Mesangial cell (primary cell): ENCODE results near the gene SPEM2. TPM values are rescaled to one million over a fixed set of nuclear protein-coding genes. Genes with fewer than 3 reads are reported as not detected.

Experiments used
- total RNA-seq: library from RNA; depleted of rRNA; stranded (reverse); fragments of >200 nt; gene quantifications from 2 replicates; pipeline ENCODE4 v1.2.3, GENCODE V29; 2015

SPEM2 gene
- total RNA-seq: not detected in 2 replicates

DNA sequence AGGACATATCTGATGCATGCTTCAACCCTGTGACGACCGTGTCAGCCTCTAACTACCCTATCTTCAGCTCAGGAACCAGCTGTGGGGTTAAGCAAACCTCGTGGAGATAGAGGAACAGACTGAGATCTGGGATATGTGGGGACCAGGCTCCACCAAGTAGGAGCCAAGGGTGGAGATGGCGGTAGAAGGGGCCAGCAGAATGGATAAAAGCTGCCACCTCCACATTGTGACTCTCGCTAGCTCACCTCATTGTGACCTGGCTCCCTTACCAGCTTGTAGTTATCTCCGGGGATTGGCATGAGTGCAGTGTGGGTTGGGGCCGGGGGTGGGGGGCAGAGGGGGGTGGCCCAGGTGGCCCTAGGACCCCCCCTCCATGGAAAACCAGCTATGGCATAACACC lies at the start of gene SPEM2:
TSS of gene SPEM2 (plus strand) at position 301 of the 400 bp plus-strand sequence. CDS start at position 374, 73 bp downstream.

GRCh38 chr17:7380855-7381683 lies 44.3 kb upstream of the SPEM2 start, which contains the start of gene TNK1:
TNK1 (plus strand) TSS chr17:7381089; CDS start chr17:7382927, 1,838 bp downstream.

GRCh38 chr17:7394452-7395191 lies 30.8 kb upstream of the SPEM2 start, which contains the start of gene PLSCR3:
PLSCR3 (minus strand) TSS chr17:7394525; CDS start chr17:7394110, 415 bp downstream.

GRCh38 chr17:7403977-7404736 lies 21.3 kb upstream of the SPEM2 start, which contains the start of gene TMEM256:
TMEM256 (minus strand) TSS chr17:7404097; CDS start chr17:7404084, 13 bp downstream.

DNA sequence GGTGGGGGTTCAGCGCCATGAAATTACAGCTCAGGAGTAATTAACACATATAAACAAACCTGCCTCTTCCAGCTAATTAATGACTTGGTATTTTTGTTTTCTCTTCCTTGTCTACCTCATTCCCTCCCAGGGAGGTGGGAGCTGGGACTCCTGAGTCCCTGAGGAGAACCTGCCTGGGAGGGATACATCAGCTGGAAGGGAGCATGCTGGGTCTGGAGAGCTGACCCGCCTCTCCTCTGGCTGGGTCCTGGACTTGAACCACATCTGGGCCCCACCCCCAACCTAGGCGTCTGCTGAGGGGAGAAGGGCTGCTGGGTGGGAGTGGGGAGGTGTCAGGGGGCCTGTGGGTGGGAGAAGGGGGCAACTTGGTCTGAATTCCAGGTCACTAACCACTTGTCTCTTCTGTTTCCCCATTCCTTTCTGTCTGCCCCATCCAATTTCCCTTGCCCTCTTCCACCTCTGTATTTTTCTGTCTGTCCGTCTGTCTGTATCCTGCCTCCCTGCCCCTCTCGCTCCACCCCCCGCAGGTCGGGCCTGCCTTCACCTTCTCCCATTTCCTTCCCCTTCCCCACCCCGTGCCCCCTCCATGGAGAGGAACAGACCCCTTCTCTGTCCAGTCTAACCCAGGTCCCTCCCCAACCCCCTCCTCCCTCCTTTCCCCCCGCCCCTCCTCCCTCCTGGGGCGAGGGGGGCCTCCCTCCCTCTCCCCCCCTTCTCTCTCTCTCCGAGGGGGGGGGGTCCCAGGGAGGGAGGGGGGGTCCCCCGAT lies 17.7 kb upstream of the SPEM2 start, which contains the start of gene NLGN2:
TSS of gene NLGN2 (plus strand) at position 361 of the 767 bp plus-strand sequence. CDS start 411 bp downstream, outside the sequence.

GRCh38 chr17:7419819-7420610 lies 5.4 kb upstream of the SPEM2 start, which contains the start of gene SPEM1:
SPEM1 (plus strand) TSS chr17:7420324; CDS start chr17:7420385, 61 bp downstream.

DNA sequence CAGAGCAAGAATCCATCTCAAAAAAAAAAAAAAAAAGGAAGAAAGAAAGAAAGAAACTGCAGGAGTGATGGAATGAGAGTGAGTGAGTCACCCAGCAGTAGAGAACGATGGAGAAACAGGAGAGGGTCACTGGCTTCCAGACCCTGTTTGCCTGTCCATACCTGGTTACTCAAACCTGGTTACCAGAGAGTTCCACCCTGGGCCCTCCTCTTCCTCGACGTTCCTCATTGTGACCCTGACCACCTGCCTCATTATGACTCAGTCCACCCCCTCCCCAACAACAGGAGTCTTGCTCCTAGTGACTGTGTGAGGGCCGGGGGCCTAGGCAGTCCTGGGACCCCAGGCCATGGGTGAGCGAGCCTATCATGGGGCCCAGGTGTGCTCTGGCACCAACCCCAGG lies 3.1 kb downstream of the SPEM2 start, which contains the start of gene SPEM3:
TSS of gene SPEM3 (plus strand) at position 301 of the 400 bp plus-strand sequence. CDS start at position 347, 46 bp downstream.

GRCh38 chr17:7439462-7440112 lies 14.2 kb downstream of the SPEM2 start, which contains the start of gene FGF11:
FGF11 (plus strand) TSS chr17:7439512; CDS start chr17:7439621, 109 bp downstream.

GRCh38 chr17:7444682-7445618 lies 19.5 kb downstream of the SPEM2 start, which contains the start of gene CHRNB1:
CHRNB1 (plus strand) TSS chr17:7445061; CDS start chr17:7445128, 67 bp downstream.

Other genes starting within 250 kb of the SPEM2 start
- 0.63 and 1.6 TPM in 2 replicates for gene ASGR1, start 246.2 kb upstream of the SPEM2 start, total RNA-seq
- gene DLG4, start 205.8 kb upstream of the SPEM2 start, total RNA-seq: 6.7 and 13.9 TPM in 2 replicates
- 261 and 318 TPM in 2 replicates for gene ACADVL, start 205.7 kb upstream of the SPEM2 start, total RNA-seq
- gene DVL2, start 191.1 kb upstream of the SPEM2 start, total RNA-seq: 51.0 and 69.3 TPM in 2 replicates
- gene PHF23, start 186.2 kb upstream of the SPEM2 start, total RNA-seq: 27.4 and 45.8 TPM in 2 replicates
- gene GABARAP, start 183.2 kb upstream of the SPEM2 start, total RNA-seq: 262 and 715 TPM in 2 replicates
- gene CTDNEP1, start 173.9 kb upstream of the SPEM2 start, total RNA-seq: 78.1 and 103 TPM in 2 replicates
- 37.9 and 42.0 TPM in 2 replicates for gene ELP5, start 173.4 kb upstream of the SPEM2 start, total RNA-seq
- 12.4 and 33.1 TPM in 2 replicates for gene CLDN7, start 163.1 kb upstream of the SPEM2 start, total RNA-seq
- under 0.01 and 0.76 TPM in 2 replicates for gene SLC2A4, start 143.9 kb upstream of the SPEM2 start, total RNA-seq
- 0.16 and 0.63 TPM in 2 replicates for gene YBX2, start 131.0 kb upstream of the SPEM2 start, total RNA-seq
- 263 and 774 TPM in 2 replicates for gene EIF5A, start 118.0 kb upstream of the SPEM2 start, total RNA-seq
- 42.2 and 68.3 TPM in 2 replicates for gene GPS2, start 110.3 kb upstream of the SPEM2 start, total RNA-seq
- gene NEURL4, start 96.3 kb upstream of the SPEM2 start, total RNA-seq: 13.1 and 14.7 TPM in 2 replicates
- gene ACAP1, start 89.1 kb upstream of the SPEM2 start, total RNA-seq: 0.38 and 0.65 TPM in 2 replicates
- gene KCTD11, start 73.5 kb upstream of the SPEM2 start, total RNA-seq: 13.5 and 19.6 TPM in 2 replicates
- not detected in 2 replicates for gene TMEM95, start 70.5 kb upstream of the SPEM2 start, total RNA-seq
- 2.6 and 4.6 TPM in 2 replicates for gene TNK1, start 44.5 kb upstream of the SPEM2 start, total RNA-seq
- 69.7 and 127 TPM in 2 replicates for gene PLSCR3, start 31.1 kb upstream of the SPEM2 start, total RNA-seq
- 250 and 289 TPM in 2 replicates for gene TMEM256, start 21.5 kb upstream of the SPEM2 start, total RNA-seq
- 9.3 and 24.3 TPM in 2 replicates for gene NLGN2, start 17.8 kb upstream of the SPEM2 start, total RNA-seq
- gene SPEM1, start 5.3 kb upstream of the SPEM2 start, total RNA-seq: not detected in 2 replicates
- not detected in 2 replicates for gene SPEM3, start 3.2 kb downstream of the SPEM2 start, total RNA-seq
- 12.9 and 19.5 TPM in 2 replicates for gene TMEM102, start 9.8 kb downstream of the SPEM2 start, total RNA-seq
- 0.49 and 2.2 TPM in 2 replicates for gene FGF11, start 13.9 kb downstream of the SPEM2 start, total RNA-seq
- 6.4 and 17.1 TPM in 2 replicates for gene CHRNB1, start 19.4 kb downstream of the SPEM2 start, total RNA-seq
- gene ZBTB4, start 54.0 kb downstream of the SPEM2 start, total RNA-seq: 17.9 and 31.6 TPM in 2 replicates
- gene SLC35G6, start 55.8 kb downstream of the SPEM2 start, total RNA-seq: not detected in 2 replicates
- gene POLR2A, start 58.8 kb downstream of the SPEM2 start, total RNA-seq: 74.3 and 158 TPM in 2 replicates
- 13.5 and 25.2 TPM in 2 replicates for gene TNFSF12, start 123.4 kb downstream of the SPEM2 start, total RNA-seq
- gene TNFSF13, start 133.1 kb downstream of the SPEM2 start, total RNA-seq: 0.81 and 4.7 TPM in 2 replicates
- 61.2 and 89.3 TPM in 2 replicates for gene SENP3, start 136.3 kb downstream of the SPEM2 start, total RNA-seq
- gene CD68, start 154.0 kb downstream of the SPEM2 start, total RNA-seq: 12.1 and 20.0 TPM in 2 replicates
- 113 and 243 TPM in 2 replicates for gene MPDU1, start 158.2 kb downstream of the SPEM2 start, total RNA-seq
- gene SOX15, start 164.5 kb downstream of the SPEM2 start, total RNA-seq: 0.98 and 4.3 TPM in 2 replicates
- 41.2 and 42.3 TPM in 2 replicates for gene FXR2, start 189.3 kb downstream of the SPEM2 start, total RNA-seq
- 28.4 and 40.6 TPM in 2 replicates for gene SAT2, start 202.2 kb downstream of the SPEM2 start, total RNA-seq
- gene SHBG, start 204.5 kb downstream of the SPEM2 start, total RNA-seq: 0.89 TPM in 1 of 2 replicates, not detected in the other
- gene ATP1B2, start 225.3 kb downstream of the SPEM2 start, total RNA-seq: 0.13 TPM in 1 of 2 replicates, not detected in the other